ENCODE results near the gene UBQLN2.
"Not testable (repeated sequence)": the region's sequence is repeated elsewhere in the genome, so short reads cannot be mapped to it uniquely, and the experiment has no call there.

UBQLN2 gene

DNA sequence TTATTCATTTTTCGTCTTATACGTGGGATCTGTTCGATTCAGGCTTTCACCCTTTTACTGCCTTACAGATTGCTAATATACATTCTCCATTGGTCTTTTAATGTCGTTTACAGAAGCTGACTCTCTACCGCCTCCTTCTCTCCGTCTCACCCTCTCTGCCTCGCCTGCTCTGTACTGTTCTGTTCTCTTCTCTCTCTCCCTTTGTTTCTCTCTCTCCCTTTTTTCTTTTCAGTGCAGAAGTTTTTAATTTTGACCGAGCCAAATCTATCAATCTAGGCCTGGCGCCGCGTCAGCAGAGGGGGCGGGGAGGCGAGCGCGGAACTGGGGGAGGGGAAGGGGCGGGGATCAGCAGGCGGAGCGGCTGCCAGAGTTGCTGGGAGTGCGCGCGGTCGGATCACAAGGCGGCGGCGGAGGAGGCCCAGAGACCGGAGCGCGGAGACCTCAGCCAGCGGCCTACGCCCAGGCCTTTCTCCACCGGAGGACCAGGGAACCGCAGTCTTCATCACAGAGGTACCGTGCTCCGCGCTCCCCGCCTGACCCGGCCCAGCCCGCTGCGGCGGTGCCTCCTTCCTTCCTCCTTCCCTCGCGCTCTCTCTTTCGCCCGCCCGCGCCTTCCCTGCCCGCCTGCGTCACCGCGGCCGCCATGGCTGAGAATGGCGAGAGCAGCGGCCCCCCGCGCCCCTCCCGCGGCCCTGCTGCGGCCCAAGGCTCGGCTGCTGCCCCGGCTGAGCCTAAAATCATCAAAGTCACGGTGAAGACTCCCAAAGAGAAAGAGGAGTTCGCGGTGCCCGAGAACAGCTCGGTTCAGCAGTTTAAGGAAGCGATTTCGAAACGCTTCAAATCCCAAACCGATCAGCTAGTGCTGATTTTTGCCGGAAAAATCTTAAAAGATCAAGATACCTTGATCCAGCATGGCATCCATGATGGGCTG lies at the start of gene UBQLN2:
UBQLN2 (plus strand) TSS at position 397 of the 931 bp plus-strand sequence; CDS start at position 644, 247 bp downstream.
- in situ Hi-C loops (cut with HindIII; ENCODE audit: low sequenced_read_pairs): no loop called here

DNA sequence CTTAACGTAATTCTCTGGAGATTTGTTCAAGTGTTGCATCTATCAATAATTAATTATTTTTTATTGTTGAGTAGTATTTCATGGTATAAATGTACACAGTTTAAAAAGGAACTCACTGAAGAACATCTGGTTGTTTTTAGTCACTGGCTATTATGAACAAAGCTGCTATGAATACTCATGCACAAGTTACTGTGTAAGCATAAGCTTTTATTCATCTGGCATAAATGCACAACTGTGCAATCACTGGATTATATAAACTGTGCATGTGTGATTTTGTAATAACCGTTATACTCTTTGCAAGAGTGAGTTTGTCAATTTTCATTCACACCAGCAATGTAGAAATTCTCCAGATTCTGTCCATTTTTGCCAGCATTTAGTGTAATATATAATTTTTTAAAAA lies 43.8 kb upstream of the UBQLN2 start:
- in situ Hi-C loops (cut with HindIII; ENCODE audit: low sequenced_read_pairs): no loop called here

DNA sequence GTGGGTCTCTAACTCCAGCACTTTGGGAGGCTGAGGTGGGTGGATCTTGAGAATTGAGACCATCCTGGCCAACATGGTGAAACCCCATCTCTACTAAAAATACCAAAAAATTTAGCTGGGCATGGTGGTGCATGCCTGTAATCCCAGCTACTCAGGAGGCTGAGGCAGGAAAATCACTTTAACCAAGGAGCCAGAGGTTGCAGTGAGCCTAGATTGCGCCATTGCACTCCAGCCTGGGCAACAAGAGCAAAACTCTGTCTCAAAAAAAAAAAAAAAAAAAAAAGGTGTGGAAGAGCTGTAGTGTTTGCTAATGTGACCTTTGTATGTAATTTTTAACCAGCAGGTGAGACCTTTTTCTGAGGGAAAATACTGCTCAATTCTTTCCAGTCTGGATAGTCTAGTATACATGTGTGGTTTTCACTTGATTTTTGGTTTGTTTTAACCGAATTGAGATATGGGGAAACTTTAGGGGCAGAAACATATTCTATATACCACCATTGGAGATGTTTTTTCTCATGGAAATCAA lies 33.9 kb upstream of the UBQLN2 start:
- in situ Hi-C loops (cut with HindIII; ENCODE audit: low sequenced_read_pairs): not testable (repeated sequence)

DNA sequence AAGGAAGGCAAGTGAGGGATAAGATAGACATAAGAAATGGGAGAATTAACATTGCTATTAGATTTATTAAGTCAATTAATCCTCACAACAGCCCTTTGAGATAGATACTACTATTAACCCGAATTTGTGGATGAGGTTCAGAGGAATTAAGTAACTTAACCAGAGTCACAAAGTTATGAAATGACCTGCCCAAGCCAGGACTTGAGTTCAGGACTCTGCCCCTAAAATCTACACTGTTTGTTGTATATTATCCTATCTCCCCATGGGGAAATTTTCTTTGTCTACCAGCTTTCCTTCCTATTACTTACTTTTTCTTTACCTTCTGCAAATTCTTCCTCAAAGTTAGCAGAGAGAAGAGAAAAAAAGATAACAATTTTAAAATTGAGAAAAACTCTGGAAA lies 33.4 kb upstream of the UBQLN2 start:
- in situ Hi-C loops (cut with HindIII; ENCODE audit: low sequenced_read_pairs): no loop called here

DNA sequence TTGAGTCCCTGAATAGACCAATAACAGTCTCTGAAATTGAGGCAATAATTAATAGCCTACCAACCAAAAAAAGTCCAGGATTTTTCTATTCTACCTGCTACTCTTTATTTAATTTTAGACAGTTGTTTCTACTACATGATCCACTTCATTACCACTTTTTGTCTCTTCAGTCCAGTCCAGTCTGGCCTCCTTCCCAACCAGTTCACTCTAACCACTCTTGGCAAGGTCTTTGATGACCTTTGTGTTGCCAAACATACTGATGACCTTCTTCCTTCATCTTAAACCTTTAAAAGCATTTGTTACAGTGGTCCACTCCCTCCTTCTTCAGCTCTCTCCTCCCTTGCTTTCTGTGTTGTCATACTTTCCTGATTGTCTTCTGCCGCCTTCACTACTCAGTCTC lies 12.8 kb upstream of the UBQLN2 start:
- in situ Hi-C loops (cut with HindIII; ENCODE audit: low sequenced_read_pairs): no loop called here

DNA sequence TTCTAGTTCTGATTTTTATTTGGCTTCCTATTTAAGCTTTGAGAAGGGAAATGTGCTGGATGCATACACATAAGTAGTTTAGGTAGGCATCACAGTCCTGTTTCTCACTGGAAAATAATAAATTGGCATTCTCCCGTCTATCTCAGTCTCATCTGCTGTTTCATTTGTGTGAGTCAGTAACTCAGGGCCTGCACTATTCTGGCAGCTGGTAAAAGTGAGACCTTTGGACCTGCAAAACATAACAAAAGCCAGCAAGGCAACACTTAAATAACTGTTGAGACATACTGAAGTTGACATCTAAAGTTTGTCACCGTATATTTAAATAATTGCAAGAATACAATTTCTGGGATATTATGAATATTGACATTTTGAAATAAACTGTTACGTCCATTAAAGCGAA lies 8.6 kb upstream of the UBQLN2 start:
- in situ Hi-C loops (cut with HindIII; ENCODE audit: low sequenced_read_pairs): no loop called here

DNA sequence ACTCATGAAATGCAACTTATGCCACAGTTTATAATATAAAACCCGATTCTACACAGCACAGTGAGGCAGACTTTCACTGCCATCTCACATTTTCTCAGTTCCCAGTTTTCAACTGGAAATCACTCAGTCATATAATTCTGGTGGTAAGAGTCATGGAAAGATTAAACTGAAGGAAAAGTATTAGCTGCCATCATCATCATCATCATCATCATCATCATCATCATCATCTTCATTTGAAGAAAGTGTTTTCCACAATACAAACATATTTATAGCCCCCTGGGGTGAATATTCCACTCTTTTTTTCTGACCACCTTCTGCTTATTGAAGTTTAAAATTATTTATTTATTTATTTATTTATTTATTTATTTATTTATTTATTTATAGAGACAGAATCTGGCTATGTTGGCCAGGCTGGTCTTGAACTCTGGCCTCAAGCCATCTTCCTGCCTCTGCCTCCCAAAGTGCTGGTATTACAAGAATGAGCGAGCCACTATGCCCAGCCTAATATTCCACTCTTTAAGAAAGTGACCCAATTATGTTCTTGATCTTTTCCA lies 6.0 kb upstream of the UBQLN2 start:
- in situ Hi-C loops (cut with HindIII; ENCODE audit: low sequenced_read_pairs): no loop called here

DNA sequence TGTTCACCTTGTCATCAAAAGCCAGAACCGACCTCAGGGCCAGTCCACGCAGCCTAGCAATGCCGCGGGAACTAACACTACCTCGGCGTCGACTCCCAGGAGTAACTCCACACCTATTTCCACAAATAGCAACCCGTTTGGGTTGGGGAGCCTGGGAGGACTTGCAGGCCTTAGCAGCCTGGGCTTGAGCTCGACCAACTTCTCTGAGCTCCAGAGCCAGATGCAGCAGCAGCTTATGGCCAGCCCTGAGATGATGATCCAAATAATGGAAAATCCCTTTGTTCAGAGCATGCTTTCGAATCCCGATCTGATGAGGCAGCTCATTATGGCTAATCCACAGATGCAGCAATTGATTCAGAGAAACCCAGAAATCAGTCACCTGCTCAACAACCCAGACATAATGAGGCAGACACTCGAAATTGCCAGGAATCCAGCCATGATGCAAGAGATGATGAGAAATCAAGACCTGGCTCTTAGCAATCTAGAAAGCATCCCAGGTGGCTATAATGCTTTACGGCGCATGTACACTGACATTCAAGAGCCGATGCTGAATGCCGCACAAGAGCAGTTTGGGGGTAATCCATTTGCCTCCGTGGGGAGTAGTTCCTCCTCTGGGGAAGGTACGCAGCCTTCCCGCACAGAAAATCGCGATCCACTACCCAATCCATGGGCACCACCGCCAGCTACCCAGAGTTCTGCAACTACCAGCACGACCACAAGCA lies 898 bp downstream of the UBQLN2 start:
- in situ Hi-C loops (cut with HindIII; ENCODE audit: low sequenced_read_pairs): no loop called here

DNA sequence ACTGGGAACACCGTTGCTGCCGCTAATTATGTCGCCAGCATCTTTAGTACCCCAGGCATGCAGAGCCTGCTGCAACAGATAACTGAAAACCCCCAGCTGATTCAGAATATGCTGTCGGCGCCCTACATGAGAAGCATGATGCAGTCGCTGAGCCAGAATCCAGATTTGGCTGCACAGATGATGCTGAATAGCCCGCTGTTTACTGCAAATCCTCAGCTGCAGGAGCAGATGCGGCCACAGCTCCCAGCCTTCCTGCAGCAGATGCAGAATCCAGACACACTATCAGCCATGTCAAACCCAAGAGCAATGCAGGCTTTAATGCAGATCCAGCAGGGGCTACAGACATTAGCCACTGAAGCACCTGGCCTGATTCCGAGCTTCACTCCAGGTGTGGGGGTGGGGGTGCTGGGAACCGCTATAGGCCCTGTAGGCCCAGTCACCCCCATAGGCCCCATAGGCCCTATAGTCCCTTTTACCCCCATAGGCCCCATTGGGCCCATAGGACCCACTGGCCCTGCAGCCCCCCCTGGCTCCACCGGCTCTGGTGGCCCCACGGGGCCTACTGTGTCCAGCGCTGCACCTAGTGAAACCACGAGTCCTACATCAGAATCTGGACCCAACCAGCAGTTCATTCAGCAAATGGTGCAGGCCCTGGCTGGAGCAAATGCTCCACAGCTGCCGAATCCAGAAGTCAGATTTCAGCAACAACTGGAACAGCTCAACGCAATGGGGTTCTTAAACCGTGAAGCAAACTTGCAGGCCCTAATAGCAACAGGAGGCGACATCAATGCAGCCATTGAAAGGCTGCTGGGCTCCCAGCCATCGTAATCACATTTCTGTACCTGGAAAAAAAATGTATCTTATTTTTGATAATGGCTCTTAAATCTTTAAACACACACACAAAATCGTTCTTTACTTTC lies 1.8 kb downstream of the UBQLN2 start:
- in situ Hi-C loops (cut with HindIII; ENCODE audit: low sequenced_read_pairs): no loop called here

DNA sequence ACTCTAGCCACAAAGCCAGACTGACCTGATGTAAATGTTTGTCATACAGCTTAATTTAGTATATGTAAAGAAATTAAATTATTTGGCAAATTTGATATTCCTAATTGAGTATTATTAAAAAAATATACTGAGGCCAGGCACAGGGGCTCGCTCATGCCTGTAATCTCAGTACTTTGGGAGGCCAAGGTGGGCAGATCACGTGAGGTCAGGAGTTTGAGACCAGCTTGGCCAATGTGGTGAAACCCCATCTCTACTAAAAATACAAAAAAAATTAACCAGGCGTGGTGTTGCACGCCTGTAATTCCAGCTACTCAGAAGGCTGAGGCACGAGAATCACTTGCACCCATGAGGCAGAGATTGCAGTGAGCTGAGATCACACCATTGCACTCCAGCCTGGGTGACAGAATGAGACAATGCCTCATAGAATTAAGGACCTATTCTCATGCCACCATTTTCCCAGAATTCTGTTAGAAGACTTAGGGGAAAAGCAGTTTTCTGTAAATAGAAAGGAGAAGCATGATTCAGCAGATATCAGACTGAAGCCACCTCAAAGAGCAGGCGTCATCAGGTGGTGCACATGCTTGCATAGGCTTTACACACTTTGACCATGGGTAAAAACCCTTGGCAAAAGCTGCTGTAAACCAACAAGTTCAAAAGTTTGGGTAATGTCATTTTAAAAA lies 6.1 kb downstream of the UBQLN2 start:
- in situ Hi-C loops (cut with HindIII; ENCODE audit: low sequenced_read_pairs): no loop called here

DNA sequence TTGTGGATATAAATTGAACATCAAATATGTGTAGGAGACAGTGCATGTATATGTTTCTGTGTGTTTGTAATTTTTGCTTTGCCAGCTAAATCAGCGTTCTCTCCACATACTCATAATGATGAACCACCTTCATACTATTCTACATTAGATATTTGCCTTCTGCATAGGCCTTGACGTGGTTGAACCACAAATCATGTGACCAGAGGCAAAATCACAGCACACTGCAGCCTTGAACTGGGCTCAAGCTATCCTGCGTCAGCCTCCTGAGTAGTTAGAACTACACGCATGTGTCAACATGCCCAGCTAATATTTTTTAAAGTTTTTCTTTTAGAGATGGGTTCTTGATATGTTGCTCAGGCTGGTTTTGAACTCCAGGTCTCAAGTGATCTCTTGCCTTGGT lies 9.5 kb downstream of the UBQLN2 start:
- in situ Hi-C loops (cut with HindIII; ENCODE audit: low sequenced_read_pairs): no loop called here

DNA sequence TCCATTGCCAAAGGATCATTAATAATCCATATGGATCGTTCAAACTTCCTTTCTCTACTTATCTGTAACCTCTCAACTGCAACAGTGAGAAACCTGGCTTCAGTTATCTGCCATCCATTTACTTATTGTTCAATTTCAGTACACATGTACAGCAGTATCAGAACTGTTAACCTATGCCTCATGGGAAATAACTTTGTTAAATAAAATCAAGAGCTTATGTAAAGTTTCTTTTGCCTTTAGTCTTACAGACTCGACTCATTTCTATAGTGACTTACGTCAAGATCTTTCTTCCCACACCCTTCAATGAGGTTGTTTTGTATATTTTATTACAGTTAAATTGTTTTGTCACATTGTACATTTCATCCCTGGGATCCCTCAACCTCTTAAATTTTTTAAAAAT lies 11.4 kb downstream of the UBQLN2 start:
- in situ Hi-C loops (cut with HindIII; ENCODE audit: low sequenced_read_pairs): no loop called here

DNA sequence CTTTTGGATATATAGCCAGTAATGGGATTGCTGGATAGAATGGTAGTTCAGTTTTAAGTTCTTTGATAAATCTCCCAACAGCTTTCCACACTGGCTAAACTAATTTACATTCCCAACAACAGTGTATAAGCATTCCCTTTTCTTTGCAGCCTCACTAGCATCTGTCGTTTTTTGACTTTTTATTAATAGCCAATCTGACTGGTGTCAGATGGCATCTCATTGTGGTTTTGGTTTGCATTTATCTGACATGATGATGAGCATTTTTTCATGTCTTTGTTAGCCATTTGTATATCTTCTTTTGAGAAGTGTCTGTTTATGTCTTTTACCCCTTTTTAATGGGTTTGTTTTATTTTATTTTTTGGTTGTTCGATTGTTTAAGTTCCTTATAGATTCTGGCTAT lies 13.3 kb downstream of the UBQLN2 start:
- in situ Hi-C loops (cut with HindIII; ENCODE audit: low sequenced_read_pairs): no loop called here

DNA sequence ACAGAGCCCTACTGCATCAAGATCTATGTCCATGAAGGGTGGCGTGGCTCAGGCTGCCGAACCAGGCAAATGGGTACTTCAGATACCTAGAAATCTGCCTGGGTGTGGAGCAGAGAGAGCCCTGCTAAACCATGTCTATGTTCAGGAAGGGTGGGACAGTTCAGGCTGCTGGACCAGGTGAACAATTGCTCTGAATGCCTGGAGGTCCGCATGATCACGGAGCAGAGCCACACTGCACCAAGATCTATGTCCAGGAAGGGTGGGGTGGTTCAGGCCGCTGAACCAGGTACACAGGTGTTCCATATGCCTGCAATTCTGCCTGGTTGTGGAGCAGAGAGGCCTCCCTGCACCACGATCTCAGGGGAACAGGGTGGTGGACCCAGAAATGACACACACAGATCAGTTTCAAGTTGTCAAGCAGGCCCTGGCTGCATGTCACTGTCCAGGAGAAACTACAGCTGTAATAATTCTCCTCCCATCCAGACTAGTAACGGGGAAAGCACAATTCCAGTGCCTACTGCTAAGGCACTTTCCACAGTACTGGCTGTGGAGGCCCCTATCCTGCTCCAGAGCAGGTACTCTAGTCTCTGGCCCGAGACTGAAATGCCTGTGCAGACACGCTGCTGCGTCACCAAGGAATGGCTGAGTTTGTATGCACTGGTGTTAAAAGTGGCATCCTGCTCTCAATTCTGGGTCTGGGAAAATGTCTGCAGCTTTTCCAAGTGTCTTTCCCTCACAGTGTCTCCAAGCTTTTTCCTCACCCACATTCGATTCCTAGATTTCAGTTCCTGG lies 25.2 kb downstream of the UBQLN2 start:
- in situ Hi-C loops (cut with HindIII; ENCODE audit: low sequenced_read_pairs): no loop called here

DNA sequence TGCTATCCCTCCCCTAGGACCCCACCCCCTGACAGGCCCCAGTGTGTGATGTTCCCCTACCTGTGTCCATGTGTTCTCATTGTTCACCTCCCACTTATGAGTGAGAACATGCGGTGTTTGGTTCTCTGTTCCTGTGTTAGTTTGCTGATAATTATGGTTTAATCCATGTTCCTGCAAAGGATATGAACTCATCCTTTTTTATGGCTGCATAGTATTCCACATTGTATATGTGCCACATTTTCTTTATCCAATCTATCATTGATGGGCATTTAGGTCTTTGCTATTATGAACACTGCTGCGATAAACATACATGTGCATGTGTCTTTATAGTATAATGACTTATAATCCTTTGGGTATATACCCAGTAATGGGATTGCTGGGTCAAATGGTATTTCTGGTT lies 28.4 kb downstream of the UBQLN2 start:
- in situ Hi-C loops (cut with HindIII; ENCODE audit: low sequenced_read_pairs): not testable (repeated sequence)

DNA sequence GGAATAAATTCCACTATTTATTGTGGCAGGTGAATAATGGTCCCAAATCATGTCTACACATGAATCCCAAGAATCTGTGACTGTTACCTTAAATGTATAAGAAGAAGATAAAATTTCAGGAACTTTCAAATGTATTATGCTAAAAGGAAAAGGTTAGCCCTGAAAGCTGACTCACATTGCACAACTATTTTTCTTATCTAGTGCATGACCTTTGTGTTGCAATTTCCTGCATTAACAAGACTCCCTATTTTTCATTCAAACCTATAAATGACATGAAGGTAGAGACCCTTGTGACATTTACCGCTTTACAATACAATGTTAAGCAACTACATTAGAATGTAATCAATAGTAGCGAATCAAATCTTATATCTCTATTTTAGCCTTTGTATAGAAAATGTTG lies 36.7 kb downstream of the UBQLN2 start:
- in situ Hi-C loops (cut with HindIII; ENCODE audit: low sequenced_read_pairs): no loop called here

DNA sequence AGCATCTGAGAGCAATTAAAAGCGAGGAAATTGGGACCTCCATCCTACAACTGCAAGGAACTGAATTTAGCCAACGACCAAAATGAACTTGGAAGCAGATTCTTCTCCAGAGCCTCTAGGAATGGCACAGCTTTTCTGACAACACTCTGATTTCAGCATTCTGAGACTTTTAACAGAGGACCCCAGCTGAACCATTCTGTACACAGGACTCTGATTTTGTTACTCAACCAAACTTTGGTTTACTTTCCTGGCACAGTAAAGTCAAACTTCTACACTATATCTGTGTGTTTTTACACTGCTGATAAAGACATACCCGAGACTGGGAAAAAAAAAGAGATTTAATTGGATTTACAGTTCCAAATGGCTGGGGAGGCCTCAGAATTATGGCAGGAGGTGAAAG lies 37.6 kb downstream of the UBQLN2 start:
- in situ Hi-C loops (cut with HindIII; ENCODE audit: low sequenced_read_pairs): no loop called here

DNA sequence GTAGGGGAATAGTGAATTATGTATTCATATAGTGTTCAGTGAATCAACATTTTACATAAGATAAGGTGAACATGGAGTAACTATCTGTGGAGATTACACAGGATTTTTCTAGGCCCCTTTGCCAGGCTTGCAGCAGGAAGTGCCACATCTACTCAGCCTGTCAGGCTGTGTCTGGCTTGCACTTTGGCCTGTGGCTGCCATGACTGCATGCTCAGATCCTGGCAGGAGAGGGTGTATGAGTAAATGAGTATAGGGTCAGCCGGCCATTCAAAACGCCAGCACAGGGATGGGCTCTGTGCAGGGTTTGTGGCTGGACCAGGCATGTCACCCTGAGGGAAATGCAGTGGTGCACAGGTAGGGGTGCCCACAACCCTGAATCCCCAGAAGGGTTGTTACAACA lies 51.9 kb downstream of the UBQLN2 start:
- in situ Hi-C loops (cut with HindIII; ENCODE audit: low sequenced_read_pairs): no loop called here
